Measurements from ENCODE around the gene PCSK6. TPM values are rescaled to one million over a fixed set of nuclear protein-coding genes. Genes with fewer than 3 reads are reported as not detected.

Gene PCSK6
- total RNA-seq, 2 experiments from 2014 or later = 2.7 to 3.0 TPM

DNA sequence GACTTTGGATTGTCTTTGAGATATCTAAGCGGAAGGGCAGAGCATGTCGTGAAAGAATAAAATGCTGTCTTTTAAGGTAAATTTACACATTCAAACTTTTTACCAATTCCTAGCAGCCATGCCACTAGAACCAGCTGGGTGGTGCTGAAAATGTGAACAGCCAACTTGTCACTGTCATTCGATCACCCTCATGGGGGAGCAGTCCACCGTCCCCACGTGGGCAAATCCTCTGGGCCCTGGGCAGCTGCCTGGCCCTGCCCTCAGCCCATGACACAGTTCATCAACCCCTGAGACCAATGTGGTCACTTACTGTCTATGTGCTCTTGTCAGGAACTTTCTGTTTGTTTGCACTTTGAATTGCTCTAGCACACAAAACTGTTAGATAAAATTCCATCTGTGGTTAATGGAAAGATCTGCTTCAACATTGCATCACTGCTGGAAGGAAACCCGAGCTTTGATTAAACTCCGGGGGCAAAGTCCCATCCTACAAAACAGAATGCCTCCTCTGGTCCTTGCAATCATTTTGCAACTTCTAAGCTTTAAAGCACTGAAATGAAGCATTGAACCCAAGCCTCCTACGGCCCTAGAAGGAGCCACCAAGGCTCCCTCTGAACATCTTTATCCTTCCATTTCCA is 50.1 kb downstream of the PCSK6 start:
- POLR2A ChIA-PET = no interaction called here
- TF ChIP-seq, protein P1, sequence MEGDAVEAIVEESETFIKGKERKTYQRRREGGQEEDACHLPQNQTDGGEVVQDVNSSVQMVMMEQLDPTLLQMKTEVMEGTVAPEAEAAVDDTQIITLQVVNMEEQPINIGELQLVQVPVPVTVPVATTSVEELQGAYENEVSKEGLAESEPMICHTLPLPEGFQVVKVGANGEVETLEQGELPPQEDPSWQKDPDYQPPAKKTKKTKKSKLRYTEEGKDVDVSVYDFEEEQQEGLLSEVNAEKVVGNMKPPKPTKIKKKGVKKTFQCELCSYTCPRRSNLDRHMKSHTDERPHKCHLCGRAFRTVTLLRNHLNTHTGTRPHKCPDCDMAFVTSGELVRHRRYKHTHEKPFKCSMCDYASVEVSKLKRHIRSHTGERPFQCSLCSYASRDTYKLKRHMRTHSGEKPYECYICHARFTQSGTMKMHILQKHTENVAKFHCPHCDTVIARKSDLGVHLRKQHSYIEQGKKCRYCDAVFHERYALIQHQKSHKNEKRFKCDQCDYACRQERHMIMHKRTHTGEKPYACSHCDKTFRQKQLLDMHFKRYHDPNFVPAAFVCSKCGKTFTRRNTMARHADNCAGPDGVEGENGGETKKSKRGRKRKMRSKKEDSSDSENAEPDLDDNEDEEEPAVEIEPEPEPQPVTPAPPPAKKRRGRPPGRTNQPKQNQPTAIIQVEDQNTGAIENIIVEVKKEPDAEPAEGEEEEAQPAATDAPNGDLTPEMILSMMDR (IDR thresholded peaks at IDR 0.05) = no peak
- intact Hi-C loops (cut with micrococcal nuclease) = no loop called here
- H3K27ac Mint-ChIP-seq = no peak overlapping the region
- no peaks in the 10 kb centered on the region for H3K9me3 Mint-ChIP-seq
- H3K36me3 Mint-ChIP-seq (ENCODE audit: low read depth) = no peaks in the 10 kb centered on the region
- H3K4me1 Mint-ChIP-seq (ENCODE audit: low read depth) = peaks cover 4% of the 10 kb centered on the region
- DNase-seq (no peak), ATAC-seq (no peak)
- no peak overlapping the region for H3K4me3 Mint-ChIP-seq
- CTCF ChIA-PET = no interaction called here
- H3K27me3 Mint-ChIP-seq = peaks cover 7% of the 10 kb centered on the region

DNA sequence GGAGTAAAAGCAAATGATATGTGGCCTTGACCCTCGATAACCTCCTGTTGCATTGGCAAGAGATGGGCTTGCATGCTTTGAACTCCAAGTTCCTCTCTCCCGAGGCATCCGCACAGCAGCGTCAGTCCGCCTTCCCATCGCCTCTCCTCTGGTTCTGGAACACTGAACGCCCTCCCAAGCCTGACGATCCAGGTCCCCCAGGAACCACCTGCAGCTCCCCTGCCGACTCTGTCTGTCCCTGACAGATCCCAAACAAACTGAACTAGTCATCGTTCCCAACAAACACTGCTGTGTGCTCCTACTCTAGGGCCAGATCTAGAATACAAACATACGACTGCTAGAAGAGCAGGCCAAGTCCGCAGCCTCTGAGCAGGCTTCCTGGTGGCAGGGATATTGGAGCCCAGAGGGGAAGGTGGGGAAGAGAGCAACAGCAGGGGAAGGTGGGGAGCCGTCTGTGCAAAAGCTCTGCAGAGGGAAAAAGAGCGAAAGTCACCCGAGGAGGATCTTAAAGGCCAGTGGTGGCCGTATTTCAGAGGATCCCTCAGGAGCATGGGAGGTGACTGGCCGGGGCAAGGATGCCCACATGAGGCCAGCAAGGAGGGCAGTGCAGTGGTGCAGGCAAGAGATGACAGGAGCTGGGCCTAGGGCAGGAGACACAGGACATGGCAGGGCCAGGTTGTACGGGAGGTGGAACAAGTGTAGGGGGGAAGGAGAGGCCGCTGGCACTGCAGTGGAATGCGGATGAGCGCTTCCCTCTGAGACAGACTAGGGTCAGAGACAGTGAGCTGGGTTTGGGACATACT is 50.8 kb downstream of the PCSK6 start:
- H3K4me3 Mint-ChIP-seq = no peak overlapping the region
- peaks cover 7% of the 10 kb centered on the region for H3K27me3 Mint-ChIP-seq
- ChIA-PET CTCF (no interaction called here), POLR2A (no interaction called here)
- peaks cover 4% of the 10 kb centered on the region for H3K4me1 Mint-ChIP-seq (ENCODE audit: low read depth)
- DNase-seq (no peak), ATAC-seq (no peak)
- TF ChIP-seq, protein P1 (IDR thresholded peaks at IDR 0.05) = no peak
- intact Hi-C loops (cut with micrococcal nuclease) = no loop called here
- H3K27ac Mint-ChIP-seq = no peak overlapping the region
- no peaks in the 10 kb centered on the region for H3K36me3 Mint-ChIP-seq (ENCODE audit: low read depth)
- no peaks in the 10 kb centered on the region for H3K9me3 Mint-ChIP-seq

DNA sequence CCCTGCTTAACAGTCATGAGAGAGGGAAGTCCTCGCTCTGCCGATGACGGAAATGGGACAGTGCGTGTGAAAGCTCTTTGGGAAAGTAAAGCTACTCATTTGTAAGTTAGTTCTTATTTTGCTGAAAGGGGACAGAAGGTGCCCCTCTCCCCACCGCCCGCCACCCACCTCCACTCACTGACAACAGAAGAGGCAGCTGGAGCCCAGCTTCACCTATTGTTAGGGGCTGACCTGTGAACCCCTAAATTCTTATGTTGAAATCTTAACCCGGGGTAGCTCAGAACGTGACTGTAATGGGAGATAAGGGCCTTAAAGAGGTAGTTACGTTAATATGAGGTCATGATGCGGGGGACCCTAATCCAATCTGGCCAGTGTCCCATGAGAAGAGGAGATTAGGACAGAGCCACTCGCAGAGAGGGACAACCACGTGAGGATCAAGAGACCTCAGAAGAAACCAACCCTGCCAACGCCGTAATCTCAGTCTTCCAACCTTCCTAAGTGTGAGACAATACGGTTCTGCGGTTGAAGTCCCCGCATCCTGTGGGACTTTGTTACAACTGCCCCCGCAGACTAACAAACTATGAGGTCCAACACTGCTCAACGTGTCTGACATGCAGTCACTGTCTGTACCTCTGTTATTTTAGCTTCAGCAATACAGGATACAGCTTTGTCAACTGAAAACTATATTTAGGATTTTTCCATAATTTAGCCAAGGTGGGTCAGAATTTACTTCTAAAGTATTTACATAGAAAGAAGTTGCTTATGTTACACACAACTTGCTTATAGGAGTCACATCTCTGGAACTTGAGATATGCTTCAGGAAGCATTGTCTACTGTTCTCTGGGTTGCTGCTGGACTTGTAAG is 51.7 kb downstream of the PCSK6 start:
- no peak for ATAC-seq
- H3K4me1 Mint-ChIP-seq (ENCODE audit: low read depth) = peaks cover 4% of the 10 kb centered on the region
- CTCF ChIA-PET = no interaction called here
- H3K9me3 Mint-ChIP-seq = no peaks in the 10 kb centered on the region
- intact Hi-C loops (cut with micrococcal nuclease) = no loop called here
- POLR2A ChIA-PET = interaction anchor here (0.6 kb wide), 1 partner anchor 233 kb away, joined by 3 read pairs; no protein-coding TSS in a partner anchor
- TF ChIP-seq, protein P1 (IDR thresholded peaks at IDR 0.05) = no peak
- no peaks in the 10 kb centered on the region for H3K36me3 Mint-ChIP-seq (ENCODE audit: low read depth)
- no peak overlapping the region for H3K27ac Mint-ChIP-seq
- no peak overlapping the region for H3K4me3 Mint-ChIP-seq
- H3K27me3 Mint-ChIP-seq = peaks cover 7% of the 10 kb centered on the region
- no peak for DNase-seq

DNA sequence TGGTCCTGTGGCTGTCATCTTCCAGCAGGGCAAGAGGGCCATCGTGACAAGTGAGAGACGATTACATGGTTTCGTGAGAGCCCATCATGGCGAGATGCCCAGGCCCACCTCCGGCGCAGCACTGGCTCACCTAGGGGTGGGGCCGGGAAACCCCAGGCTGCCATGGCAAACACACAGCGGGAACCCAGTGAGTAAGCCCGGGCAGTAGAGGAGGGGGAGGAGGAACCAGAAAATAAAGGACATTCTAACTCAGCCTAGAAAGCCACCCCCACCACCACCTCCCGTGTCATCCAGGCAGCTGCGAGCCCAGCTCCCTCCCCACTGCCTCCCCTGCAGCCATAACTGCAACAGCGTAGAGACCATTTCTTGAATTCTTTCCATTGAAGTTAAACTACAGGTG is 52.3 kb downstream of the PCSK6 start:
- POLR2A ChIA-PET = interaction anchor here (0.6 kb wide), 1 partner anchor 233 kb away, joined by 3 read pairs; no protein-coding TSS in a partner anchor
- no peak overlapping the region for H3K4me3 Mint-ChIP-seq
- H3K36me3 Mint-ChIP-seq (ENCODE audit: low read depth) = no peaks in the 10 kb centered on the region
- ATAC-seq (no peak), DNase-seq (no peak)
- no peaks in the 10 kb centered on the region for H3K9me3 Mint-ChIP-seq
- no peak overlapping the region for H3K27ac Mint-ChIP-seq
- intact Hi-C loops (cut with micrococcal nuclease) = no loop called here
- H3K4me1 Mint-ChIP-seq (ENCODE audit: low read depth) = peaks cover 4% of the 10 kb centered on the region
- H3K27me3 Mint-ChIP-seq = peaks cover 6% of the 10 kb centered on the region
- CTCF ChIA-PET = no interaction called here
- TF ChIP-seq, protein P1 (IDR thresholded peaks at IDR 0.05) = no peak
